ENCODE measurements around the gene ZFR2. TPM values are rescaled to one million over a fixed set of nuclear protein-coding genes. Genes with fewer than 3 reads are reported as not detected.

Gene ZFR2
- total RNA-seq, 2 donors from 2014 or later, result 10.2 TPM; not detected in 1

DNA sequence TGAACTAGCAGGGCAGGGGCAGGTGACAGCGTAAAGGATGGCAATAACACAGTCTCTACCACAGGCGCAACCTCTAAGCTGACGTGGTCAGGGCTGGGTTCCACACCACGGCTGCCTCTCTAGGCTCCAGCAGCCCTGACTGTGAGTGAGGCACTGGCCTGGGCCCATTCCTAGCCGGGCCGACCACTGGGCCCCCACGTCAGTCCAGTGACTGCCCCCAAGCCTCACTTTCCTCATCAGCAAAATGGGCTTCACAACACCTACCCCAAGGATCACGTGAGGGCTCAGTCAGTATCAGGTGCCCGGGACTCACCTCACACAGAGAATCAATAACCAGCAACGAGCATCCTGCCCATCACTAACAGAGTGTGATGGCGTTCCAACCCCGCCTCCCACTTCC lies 5.2 kb downstream of the ZFR2 start:
- intact Hi-C loops (cut with DNase I), result no loop called here
- Histone ChIP-seq H3K27me3 (replicated peaks; ENCODE audit: insufficient read depth) (peaks cover 7% of the 10 kb centered on the region), H3K36me3 (no peaks in the 10 kb centered on the region), H3K27ac (no peak overlapping the region), H3K9me3 (no peaks in the 10 kb centered on the region), H3K4me3 (no peak overlapping the region), H3K4me1 (replicated peaks) (no peaks in the 10 kb centered on the region)
- TF ChIP-seq, protein P1, sequence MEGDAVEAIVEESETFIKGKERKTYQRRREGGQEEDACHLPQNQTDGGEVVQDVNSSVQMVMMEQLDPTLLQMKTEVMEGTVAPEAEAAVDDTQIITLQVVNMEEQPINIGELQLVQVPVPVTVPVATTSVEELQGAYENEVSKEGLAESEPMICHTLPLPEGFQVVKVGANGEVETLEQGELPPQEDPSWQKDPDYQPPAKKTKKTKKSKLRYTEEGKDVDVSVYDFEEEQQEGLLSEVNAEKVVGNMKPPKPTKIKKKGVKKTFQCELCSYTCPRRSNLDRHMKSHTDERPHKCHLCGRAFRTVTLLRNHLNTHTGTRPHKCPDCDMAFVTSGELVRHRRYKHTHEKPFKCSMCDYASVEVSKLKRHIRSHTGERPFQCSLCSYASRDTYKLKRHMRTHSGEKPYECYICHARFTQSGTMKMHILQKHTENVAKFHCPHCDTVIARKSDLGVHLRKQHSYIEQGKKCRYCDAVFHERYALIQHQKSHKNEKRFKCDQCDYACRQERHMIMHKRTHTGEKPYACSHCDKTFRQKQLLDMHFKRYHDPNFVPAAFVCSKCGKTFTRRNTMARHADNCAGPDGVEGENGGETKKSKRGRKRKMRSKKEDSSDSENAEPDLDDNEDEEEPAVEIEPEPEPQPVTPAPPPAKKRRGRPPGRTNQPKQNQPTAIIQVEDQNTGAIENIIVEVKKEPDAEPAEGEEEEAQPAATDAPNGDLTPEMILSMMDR (IDR thresholded peaks at IDR 0.05), result no peak
- TF ChIP-seq POLR2AphosphoS5 (IDR thresholded peaks at IDR 0.05) (no peak), POLR2A (IDR thresholded peaks at IDR 0.05) (no peak)
- 80% methylated on average over 12 of the region's 12 CpGs for WGBS
- DNase-seq (ENCODE audit: low spot score), result no peak

DNA sequence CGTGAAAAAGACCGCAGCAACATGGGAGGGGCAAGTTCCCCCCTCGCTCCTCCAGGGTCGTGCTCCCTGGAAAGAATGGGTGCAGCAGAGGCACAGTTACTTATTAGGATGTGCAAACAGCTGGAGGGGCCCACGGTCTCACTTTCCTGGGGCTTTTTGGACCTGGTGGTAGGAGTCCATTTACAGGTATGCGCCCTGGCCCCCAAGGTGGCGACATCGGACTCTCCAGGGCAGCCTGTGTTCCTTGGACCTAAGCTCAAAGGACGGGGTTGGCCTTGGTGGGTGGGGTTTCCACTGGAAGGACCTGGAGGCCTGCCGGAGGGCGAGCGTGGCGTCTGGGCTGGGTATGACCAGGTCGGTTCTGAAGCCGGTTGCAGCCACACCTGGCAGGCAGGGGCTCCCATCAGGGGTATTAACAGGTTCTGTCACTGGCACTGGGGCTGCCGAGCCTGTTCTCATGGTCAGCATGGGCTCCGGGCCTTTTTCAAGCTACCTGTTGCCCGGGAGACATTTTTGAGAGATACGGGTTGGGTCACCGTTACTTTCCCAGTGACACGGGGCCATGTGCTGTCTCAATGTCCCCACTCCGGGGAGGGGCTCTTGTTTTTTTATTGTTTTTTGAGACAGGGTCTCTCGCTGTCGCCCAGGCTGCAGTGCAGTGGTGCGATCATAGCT lies 5.9 kb downstream of the ZFR2 start:
- no peak overlapping the region for H3K4me3 ChIP-seq
- DNase-seq (ENCODE audit: low spot score), result no peak
- 81% methylated on average over 24 of the region's 25 CpGs for WGBS
- intact Hi-C loops (cut with DNase I), result no loop called here
- H3K9me3 ChIP-seq, result no peaks in the 10 kb centered on the region
- TF ChIP-seq POLR2A (IDR thresholded peaks at IDR 0.05) (no peak), POLR2AphosphoS5 (IDR thresholded peaks at IDR 0.05) (no peak)
- TF ChIP-seq, protein P1 (IDR thresholded peaks at IDR 0.05), result no peak
- H3K27me3 ChIP-seq (replicated peaks; ENCODE audit: insufficient read depth), result peaks cover under 1% of the 10 kb centered on the region
- no peaks in the 10 kb centered on the region for H3K4me1 ChIP-seq (replicated peaks)
- no peak overlapping the region for H3K27ac ChIP-seq
- no peaks in the 10 kb centered on the region for H3K36me3 ChIP-seq

DNA sequence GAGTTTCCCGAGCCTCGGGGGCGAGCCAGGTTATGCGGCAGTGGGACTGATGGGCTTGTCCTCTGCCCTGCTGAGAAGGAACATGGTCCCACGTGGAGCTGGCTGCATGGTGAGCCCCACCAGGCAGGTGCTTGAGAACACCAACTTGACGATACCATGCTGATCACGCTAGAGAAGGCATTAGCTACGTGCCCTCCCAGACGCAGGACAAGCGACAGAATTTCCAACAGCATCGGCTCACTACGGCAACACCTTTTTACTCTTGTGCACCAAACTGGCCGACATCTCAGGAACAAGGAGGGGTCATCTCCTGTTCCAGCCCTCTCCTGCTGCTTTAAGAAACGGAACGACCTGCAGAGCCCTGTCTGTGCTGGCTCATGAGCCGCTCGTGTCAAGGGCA lies 8.3 kb downstream of the ZFR2 start:
- intact Hi-C loops (cut with DNase I), result no loop called here
- no peak overlapping the region for H3K27ac ChIP-seq
- 86% methylated on average over 17 of the region's 17 CpGs for WGBS
- H3K4me3 ChIP-seq, result no peak overlapping the region
- no peaks in the 10 kb centered on the region for H3K9me3 ChIP-seq
- TF ChIP-seq POLR2A (IDR thresholded peaks at IDR 0.05), result no peak
- no peak for TF ChIP-seq POLR2AphosphoS5 (IDR thresholded peaks at IDR 0.05)
- no peaks in the 10 kb centered on the region for H3K4me1 ChIP-seq (replicated peaks)
- DNase-seq (ENCODE audit: low spot score), result no peak
- H3K27me3 ChIP-seq (replicated peaks; ENCODE audit: insufficient read depth), result no peaks in the 10 kb centered on the region
- H3K36me3 ChIP-seq, result no peaks in the 10 kb centered on the region

- WGBS, result 81% methylated on average over 12 of the region's 12 CpGs
Observed at GRCh38 chr19:3857449-3858003, 11.3 kb downstream of the ZFR2 start.

DNA sequence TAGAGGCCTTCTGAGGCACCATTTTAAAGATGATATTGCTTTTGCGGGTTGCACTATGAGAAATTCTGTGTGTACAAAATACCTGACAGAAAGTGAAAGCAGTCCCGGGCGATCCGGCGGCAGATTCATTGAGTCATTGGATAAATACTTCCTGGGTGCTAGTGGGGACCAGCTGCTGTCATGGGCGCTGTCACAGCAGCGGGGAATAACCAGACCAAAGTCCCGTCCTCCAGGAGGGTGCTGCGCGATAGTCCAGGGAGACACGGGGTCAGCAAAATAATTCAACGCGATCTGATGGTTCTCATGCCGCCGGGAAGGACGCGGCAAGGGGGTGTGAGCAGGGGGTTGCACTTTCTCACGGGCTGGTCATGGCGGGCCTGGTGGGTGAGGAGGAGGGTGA lies 13.5 kb downstream of the ZFR2 start:
- intact Hi-C loops (cut with DNase I), result no loop called here
- TF ChIP-seq POLR2A (IDR thresholded peaks at IDR 0.05) (no peak), POLR2AphosphoS5 (IDR thresholded peaks at IDR 0.05) (no peak)

More at GRCh38 chr19:3857449-3858003, 11.3 kb downstream of the ZFR2 start:
- Histone ChIP-seq H3K27ac (no peak overlapping the region), H3K4me1 (replicated peaks) (no peaks in the 10 kb centered on the region), H3K36me3 (no peaks in the 10 kb centered on the region), H3K9me3 (no peaks in the 10 kb centered on the region), H3K4me3 (no peak overlapping the region), H3K27me3 (replicated peaks; ENCODE audit: insufficient read depth) (no peaks in the 10 kb centered on the region)
- TF ChIP-seq POLR2AphosphoS5 (IDR thresholded peaks at IDR 0.05) (no peak), POLR2A (IDR thresholded peaks at IDR 0.05) (no peak)
- TF ChIP-seq, protein P1 (IDR thresholded peaks at IDR 0.05), result no peak
- no peak for DNase-seq (ENCODE audit: low spot score)
- intact Hi-C loops (cut with DNase I), result no loop called here

More for the DNA sequence above, 13.5 kb downstream of the ZFR2 start:
- H3K4me1 ChIP-seq (replicated peaks), result no peaks in the 10 kb centered on the region
- 93% methylated on average over 19 of the region's 19 CpGs for WGBS
- H3K9me3 ChIP-seq, result no peaks in the 10 kb centered on the region
- no peaks in the 10 kb centered on the region for H3K36me3 ChIP-seq
- H3K27ac ChIP-seq, result no peak overlapping the region
- no peak for DNase-seq (ENCODE audit: low spot score)
- H3K4me3 ChIP-seq, result no peak overlapping the region
- no peaks in the 10 kb centered on the region for H3K27me3 ChIP-seq (replicated peaks; ENCODE audit: insufficient read depth)
